DMS53 (cell line): ENCODE results near the gene RNF39.
"Not testable (repeated sequence)": the region's sequence is repeated elsewhere in the genome, so short reads cannot be mapped to it uniquely, and the experiment has no call there.

Experiments used
- DNase-seq: peaks from one replicate; lab custom pipeline; 2025; lab: John Stamatoyannopoulos, UW

Gene RNF39, protein sequence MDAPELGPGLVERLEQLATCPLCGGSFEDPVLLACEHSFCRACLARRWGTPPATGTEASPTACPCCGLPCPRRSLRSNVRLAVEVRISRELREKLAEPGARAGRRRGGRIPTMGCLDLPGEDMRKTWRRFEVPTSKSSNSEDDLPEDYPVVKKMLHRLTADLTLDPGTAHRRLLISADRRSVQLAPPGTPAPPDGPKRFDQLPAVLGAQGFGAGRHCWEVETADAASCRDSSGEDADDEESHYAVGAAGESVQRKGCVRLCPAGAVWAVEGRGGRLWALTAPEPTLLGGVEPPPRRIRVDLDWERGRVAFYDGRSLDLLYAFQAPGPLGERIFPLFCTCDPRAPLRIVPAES

DNA sequence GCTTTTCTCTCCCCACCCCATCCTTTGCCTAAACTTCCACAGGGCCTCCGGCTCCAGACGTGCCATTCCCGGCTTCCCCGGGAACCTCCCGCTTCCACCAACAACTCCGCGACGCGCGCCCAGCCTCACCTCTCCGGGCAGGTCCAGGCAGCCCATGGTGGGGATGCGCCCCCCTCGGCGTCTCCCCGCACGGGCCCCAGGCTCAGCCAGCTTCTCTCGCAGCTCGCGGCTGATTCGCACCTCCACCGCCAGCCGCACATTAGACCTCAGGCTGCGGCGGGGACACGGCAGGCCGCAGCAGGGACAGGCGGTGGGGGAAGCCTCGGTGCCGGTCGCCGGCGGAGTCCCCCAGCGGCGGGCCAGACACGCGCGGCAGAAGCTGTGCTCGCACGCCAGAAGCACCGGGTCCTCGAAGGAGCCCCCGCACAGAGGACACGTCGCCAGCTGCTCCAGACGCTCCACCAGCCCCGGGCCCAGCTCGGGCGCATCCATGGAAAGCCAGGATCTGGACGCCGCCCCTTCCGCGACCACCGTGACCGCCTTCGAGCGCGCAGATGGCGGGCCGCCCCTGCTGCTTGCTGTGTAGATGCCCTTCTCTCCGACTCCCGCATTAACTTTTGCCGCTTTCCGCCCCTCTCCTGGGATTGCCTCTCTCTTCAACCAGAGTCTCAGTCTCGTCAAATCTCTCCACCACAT, at the start of gene RNF39:
TSS of gene RNF39 (minus strand) at position 676 of the 696 bp plus-strand sequence. CDS start at position 492, 184 bp downstream.
- DNase-seq, result peak; percentile 47

DNA sequence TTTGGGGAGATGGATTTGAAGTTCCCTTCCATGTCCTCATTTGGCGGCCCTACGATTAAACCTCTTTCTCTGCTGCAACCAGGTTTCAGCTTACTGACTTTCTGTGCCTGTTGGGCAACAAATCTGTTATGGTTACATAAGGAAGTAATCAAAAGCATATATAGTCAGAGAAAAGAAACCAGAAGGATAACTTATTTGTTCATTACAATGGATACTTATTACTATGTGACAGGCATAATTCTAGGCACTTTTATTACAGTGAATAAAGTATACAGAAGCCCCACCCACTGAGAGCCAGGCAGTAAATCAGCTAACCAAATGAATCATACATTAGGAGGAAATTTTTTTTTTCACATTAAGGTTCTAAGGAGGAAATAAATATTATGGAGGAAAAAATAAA, 46.9 kb upstream of the RNF39 start:
- DNase-seq, result no peak

DNA sequence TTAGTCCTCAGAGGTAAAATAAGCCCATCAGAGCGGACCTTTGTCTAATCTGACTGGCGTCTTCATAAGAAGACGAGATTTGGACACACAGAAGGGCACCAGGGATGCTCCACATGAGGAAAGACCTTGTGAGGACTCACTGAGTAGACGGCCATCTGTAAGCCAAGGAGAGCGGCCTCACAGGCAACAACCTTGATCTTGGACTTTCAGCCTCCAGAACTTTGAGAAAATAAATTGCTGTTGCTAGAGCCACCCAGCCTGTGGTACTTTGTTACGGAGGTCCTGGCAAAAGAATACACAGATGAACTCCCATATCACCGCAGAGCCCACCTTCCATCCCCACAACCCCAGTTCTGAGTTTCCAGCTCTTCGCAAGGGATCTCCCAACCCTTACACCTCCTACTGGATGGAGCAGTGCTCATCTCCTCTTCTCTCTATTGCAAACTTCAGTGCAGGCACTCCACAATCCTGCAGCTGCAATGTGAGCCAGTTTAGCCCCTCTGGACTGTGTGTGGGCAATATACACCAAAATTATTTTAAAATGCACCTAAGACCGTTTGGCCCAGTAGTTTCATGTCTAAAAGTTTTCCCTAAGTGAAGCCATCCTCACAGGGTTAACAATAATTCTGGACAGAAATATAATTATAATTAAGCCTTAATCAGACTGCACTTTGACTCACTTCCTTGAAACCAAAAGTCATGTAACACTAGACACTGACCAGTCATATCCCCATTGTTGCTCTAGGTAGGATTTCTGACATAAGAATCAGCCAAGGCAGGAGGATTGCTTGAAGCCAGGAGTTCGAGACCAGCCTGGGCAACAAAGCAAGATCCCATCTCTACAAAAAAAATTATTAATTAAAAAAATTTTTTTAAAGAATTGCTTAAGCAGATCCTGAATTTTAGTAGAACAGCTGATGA, 46.1 kb upstream of the RNF39 start:
- DNase-seq, result no peak

DNA sequence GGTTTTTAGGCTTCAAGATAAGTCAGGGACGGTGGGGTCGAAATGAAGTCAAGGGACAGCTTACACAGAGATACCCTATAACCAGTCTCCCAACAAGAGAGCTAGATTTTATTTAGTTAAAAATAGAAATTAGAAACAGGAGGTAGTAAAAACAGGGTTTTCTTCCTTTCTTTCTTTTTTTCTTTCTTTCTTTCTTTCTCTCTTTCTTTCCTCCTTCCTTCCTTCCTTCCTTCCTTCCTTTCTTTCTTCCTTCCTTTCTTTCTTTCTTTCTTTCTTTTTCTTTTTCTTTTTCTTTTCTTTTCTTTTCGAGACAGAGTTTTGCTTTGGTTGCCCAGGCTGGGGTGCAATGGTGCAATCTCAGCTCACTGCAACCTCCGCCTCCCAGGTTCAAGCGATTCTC, 43.1 kb upstream of the RNF39 start:
- not testable (repeated sequence) for DNase-seq

DNA sequence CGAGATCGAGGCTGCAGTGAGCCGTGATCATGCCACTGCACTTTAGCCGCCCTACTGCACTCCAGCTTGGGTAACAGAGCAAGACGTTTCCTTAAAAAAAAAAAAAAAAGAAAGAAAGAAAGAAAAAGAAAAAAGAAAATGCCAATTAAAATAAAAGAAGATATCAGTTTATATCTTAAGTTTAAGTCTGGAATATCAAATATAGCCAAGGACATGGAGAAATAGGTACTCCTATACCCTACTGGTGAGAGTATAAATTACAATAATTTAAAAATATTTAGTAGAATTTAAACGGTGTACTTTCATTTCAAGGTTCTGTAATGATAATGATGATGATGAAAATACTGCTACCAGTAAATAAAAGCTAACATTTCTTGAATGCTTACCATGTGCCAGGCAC, 41.2 kb upstream of the RNF39 start:
- DNase-seq, result no peak

DNA sequence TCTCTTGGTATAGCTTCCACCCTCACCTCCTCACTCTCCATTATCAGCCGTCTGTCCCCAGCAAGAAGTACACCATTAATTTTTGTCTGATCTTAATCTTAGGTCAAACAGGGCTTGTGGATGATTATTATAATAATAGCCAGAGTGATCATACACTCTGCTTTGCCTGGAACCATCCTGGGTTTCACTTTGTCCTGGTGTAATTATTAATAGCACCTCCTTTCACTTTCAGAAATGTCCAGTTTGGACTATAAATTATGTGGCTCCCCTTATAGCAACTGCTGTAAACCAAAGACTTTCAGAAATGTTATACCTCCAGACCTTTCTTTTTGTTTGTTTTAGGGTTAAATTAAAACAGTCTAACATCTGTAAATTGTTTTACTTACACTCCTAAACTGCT, 38.3 kb upstream of the RNF39 start:
- no peak for DNase-seq

DNA sequence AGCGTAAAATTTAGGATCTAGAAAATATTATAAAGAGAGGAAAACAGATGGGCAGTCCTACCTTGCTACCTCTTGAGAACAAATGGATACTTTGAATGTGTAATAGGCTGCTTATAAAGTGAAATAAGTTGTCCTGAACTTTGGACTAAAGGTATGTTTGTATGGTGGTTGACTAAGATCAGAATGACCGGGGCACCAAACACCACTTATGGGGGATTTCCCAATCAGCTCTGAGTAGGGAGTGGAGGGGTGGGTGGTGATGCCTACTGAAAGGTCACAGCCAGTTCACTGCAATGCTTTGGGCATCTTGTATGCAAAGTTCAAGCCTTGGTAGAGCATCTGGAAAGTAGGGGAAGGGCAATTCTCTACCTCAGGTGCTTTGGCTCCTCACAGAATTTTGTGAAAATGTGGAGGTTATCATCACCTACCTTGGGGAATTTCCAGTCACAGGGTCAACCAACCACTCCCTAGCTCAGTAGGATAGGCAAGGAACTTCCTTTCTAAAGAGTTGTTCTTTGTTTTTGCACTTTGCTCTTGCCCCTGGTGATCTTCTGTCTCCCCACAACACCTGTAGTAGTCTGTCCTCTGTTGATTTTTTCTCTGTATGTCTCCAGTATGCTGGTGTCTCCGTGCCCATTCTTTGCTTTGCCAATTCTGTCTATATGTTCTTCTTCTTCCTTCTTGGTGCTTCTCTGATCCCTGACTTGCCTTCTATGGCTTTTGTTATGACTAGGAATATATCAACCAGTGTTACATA, 37.6 kb upstream of the RNF39 start, which contains the start of gene TRIM31:
TSS of gene TRIM31 (minus strand) at position 88 of the 757 bp plus-strand sequence. CDS start 285 bp downstream, outside the sequence.
- DNase-seq, result no peak

DNA sequence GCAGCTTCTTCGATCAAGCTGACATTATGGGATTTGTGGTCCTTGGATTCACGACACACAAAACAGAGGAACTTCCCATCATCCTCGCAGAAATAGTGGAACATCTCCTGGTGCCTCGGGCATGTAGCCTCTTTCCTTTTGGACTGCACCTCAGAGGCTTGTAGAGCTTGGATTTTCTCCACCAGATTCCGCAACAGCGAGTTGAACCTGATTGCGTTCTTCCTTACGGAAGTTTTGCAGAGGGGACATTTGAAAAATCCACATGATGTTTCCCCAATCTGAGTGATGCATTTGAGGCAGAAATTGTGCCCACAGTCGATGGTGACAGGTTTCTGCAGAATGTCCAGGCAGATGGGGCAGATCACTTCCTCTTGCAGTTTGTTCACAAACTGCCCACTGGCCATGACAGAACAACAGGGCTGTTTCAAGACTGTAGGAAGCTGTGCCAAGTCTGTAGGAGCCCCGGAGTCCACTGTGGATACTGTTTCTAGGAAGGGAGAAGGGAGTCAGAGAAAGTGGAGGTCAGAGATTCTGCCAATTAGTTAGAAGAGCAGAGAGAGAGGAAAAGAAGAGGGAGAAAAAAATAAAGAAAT, 36.9 kb upstream of the RNF39 start:
- DNase-seq, result no peak

DNA sequence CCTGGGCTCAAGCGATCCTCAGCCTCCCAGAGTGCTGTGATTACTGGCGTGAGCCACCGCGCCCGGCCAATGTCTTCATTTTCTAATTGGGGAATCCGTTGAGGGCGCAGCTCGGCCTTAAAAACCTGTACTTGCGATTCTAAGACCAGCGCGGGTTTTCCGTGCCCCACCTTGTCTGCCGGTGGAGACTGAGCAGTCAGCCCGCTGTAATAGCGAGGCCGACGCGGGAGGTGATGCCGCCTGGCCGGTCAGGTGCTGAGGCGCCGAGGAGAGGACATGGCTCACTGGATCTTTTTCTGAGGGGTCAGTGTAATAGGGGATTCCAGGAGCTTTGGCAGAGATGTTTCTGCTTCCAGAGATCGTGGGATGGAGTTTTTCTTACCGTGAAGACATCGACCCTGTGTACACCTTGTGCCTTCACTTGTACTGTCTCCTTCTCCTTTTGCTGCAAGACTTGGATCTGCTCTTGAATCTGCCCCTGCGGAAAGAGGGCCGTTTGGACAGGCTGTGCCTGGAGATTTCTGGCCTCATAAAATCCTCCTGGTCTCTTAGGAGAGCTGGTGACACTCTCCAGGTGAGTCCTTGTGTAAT, 35.8 kb upstream of the RNF39 start:
- DNase-seq, result no peak

DNA sequence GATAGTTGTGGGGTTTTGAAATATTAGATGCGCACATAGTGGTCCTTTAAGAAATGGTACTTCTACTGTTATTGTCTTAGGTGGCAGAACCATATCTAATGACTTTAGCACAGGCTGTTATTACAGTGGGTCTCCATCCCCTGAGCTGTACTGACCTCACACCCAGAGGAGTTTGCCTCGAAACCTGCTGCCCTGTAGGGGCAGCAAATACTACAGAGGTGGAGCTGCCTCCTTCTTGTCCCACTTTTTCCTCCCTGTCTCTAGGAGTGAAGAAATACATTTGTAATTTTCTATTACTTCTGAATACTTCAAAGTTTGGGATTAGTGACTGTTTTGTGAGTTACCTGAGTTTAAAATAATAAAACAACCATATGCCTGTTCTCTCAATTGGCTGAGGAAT, 29.1 kb upstream of the RNF39 start:
- no peak for DNase-seq

DNA sequence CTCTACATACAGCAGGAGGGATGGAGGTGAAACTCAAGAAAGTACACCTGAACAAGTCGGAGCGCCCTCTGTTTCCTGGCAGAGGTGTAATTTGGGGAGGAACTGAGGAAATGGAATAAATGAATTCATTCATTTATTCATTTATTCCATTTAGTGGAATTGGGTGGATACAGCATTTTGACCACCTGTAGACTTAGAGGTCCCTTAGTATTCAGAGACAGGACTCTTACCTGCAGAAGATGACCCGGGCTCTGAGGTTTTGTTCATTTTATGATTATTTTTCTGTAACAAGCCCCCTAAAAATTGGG, 28.3 kb upstream of the RNF39 start:
- DNase-seq, result no peak

DNA sequence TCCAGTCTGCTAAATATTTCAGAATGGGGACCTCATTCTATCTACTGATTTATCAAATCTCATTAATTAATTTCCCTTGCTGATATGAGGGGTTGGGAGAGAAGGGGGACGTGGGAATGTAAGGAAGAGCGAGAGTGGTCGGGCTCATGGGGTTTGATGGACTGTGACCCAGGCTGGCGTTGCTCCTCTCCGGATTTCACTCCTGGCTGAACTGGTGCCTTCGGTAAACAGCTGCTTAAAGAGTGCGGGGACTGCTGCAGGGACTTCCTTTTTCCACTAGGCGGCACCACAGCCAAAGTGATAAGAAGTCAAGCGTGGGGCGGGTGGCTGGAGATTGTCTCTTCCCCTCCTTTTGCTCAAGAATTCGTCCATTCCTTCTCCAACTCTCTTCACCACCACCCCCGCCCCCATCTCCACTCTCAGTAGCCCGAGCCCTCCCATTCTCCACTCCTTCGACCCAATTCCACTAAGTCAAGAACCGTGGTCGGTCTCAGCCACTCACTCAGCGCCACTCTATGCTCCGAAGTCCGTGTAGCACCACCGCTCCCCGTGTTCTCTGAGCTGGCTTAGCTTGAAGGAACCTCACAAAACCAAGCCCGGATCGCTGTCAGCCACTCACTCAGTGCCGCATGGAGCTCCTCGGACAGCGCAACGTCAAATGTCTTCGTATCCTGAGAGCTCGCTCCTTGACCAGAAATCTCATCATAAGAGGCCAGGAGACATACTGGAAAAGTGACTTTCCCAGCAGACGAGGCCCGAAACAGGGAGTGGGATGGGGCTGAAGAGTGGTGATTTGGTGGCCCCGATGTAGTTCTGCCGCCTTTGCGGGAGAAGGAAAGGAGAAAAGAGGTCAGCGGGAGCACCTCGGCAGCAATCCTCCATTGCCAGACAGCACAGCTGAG, 27.7 kb upstream of the RNF39 start:
- DNase-seq, result peak; percentile 94

DNA sequence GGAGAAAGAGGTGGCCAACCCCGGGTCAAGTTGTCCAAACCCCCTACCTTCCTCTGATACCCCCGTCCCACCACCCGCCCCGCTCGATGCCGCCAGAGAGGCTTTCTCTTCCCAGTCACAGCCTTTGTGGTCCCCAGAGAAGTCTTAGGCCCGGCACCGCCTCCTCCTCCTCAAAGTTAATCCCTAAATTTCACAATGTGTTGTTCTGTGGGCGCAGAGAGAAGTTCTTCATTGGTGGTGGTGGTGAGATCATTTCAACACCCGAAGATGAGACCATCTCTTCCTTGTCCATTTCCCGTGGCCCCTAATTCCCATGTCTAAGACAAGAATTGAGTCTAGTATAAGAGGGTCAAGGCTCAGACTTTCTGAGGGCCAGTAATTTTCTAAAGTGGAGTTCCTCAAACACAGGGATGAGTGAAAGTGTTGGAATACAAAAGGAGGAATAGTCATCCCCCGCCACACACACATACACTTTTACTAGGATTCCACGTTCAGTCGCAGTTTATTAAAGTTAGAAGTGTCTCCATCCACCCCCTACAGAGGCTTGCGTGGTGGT, 26.9 kb upstream of the RNF39 start:
- DNase-seq, result peak; percentile 48

DNA sequence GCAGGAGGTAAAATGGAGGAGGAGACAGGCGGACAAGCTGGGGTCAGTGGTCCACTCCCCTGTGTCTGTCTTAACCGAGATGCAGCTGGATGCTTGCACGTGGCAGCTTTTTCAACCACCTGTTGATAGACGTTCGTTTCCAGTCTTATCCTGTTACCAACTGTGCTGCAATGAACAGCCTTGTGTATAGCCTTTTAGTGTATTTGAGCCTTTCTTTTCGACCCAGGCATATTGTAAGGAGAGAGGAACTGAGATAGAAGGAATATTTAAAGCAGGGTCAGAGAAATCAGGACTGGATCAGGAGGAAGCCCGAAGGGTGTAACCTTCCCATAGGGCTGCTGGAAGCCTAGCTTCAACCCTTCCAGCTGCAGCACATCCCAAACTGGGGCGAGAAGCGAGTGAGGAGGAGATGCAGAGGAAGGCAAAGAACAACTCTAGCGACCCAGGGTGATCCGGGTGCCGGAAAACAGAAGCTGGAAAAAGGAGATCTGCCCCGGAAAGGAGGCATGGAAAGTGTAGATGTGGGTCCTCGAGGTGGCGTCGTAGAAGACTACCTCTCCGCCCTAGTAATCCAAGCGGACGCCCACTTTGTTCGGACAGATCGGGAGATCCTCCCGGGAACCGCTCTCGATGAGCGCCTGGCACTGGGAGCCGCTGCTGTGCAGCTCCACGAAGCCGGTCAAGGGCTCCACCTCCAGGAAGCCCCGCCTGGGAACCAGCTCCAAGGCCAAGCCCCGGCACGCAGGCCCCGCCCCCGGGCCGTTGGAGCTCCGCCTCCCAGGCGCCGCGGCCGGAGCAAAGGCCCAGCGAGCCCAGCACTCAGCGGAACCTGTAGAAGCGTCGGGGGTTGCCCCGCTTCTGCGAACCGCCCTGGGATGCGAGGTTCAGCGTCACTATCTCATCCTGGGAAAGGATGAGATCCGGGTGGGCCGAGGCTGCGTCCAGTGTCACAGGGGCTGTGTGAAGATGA, 26.2 kb upstream of the RNF39 start:
- DNase-seq, result peak; percentile 97

DNA sequence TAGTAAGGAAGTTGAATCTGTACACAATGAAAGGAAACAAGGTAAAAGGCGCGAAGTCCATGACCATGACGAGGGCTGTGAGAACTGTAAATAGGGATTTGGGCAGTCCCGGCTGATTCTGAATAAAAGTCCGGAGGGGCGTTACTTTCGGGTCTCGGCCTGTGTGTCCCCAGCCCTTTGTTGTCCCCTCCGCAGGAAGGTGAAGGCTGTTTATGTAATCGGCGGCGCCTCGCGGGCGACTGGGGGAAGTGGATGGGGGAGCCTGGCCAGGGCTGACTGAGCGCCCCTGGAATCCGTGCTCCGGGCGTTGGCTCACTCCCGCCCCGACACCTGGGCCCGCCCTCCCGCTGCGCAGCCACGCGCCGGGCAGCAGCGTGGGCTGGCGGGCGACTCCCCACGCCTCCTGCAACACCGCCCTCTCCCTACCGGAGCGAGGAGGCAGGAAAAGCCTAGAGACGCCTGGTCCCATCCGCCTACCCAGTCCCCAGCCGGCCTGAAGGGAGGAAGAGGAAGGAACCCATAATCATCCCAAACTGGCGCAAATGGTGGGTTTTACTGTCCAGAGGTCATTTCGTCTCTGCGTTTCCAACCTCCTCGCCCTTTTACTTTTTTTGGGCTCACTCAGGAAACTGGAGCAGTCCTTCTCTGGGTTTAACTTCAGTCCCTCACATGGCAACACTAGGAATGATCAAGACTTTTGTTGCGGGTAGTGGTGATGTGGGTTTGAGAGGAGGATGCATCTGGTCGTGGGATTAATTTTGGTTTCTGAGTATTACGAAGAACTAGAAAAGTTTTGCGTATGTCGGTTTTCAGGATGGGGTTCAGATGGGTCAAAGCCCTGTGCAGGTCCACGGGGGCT, 25.2 kb upstream of the RNF39 start:
- peak; percentile 86 for DNase-seq

DNA sequence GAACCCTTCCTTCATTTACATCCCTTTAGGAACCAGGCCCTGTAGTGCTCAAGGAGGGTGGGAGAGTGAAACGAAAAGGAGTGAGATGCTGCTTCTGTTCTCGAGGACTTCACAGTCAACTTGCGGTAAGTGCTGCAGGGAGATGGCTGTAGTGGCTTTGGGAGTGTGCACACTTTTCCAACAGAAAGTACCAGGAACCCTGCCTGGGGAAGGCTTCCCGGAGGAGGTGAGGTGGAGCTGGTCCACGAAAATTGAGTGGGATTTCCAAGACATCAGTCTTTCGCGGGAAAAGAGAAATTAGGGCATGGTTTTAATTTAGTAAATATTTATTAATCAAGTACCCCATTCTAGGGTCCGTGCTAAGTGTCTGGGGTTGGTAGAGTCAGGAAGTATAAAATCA, 24.6 kb upstream of the RNF39 start:
- DNase-seq, result no peak
